GM12872 (cell line): ENCODE data around the gene ST7.

Source experiments
- CTCF ChIP-seq: IDR thresholded peaks from 3 replicates; pipeline ENCODE4 v1.5.1; 2011; ENCODE audit warnings: low read depth, mild to moderate bottlenecking, low read length, moderate library complexity; ENCODE audit not compliant: insufficient read depth

The ST7 gene

GRCh38 chr7:117137868-117138267, 184.6 kb downstream of the ST7 start:
- TF ChIP-seq CTCF = no peak

- TF ChIP-seq CTCF = no peak
Measured at GRCh38 chr7:117138495-117138894, 185.2 kb downstream of the ST7 start.

GRCh38 chr7:117138981-117139380, 185.7 kb downstream of the ST7 start:
- no peak for TF ChIP-seq CTCF

GRCh38 chr7:117139397-117139984, 186.2 kb downstream of the ST7 start:
- TF ChIP-seq CTCF = no peak

GRCh38 chr7:117140921-117141320, 187.6 kb downstream of the ST7 start:
- TF ChIP-seq CTCF = no peak

GRCh38 chr7:117143066-117143465, 189.8 kb downstream of the ST7 start:
- TF ChIP-seq CTCF = no peak

GRCh38 chr7:117143580-117143979, 190.3 kb downstream of the ST7 start:
- TF ChIP-seq CTCF = no peak
